GM18511 (cell line): ENCODE measurements around the gene CHRNA3.

ENCODE experiments used
- ATAC-seq: cut with Tn5 transposase; IDR thresholded peaks from one replicate; pipeline ENCODE4 v1.9.1; 2021; ENCODE audit warnings: mild to moderate bottlenecking, moderate library complexity; ENCODE audit not compliant: unreplicated experiment

The CHRNA3 gene

GRCh38 chr15:78620527-78621421, at the start of gene CHRNA3:
TSS of gene CHRNA3 (minus strand) at chr15:78620996. CDS start at chr15:78620794, 202 bp downstream.
- ATAC-seq = no peak

GRCh38 chr15:78668987-78669386, 48.2 kb upstream of the CHRNA3 start:
- ATAC-seq = no peak

GRCh38 chr15:78667578-78668236, 46.9 kb upstream of the CHRNA3 start:
- no peak for ATAC-seq

GRCh38 chr15:78666010-78666409, 45.2 kb upstream of the CHRNA3 start:
- ATAC-seq = no peak

GRCh38 chr15:78663703-78664102, 42.9 kb upstream of the CHRNA3 start:
- no peak for ATAC-seq

- no peak for ATAC-seq
Observed at GRCh38 chr15:78662028-78662427, 41.2 kb upstream of the CHRNA3 start.

- no peak for ATAC-seq
Observed at GRCh38 chr15:78661001-78661400, 40.2 kb upstream of the CHRNA3 start.

GRCh38 chr15:78660584-78660983, 39.8 kb upstream of the CHRNA3 start:
- ATAC-seq = no peak

GRCh38 chr15:78658823-78659222, 38.0 kb upstream of the CHRNA3 start:
- no peak for ATAC-seq

GRCh38 chr15:78654272-78654671, 33.5 kb upstream of the CHRNA3 start:
- ATAC-seq = no peak

GRCh38 chr15:78651930-78652615, 31.3 kb upstream of the CHRNA3 start:
- no peak for ATAC-seq

- no peak for ATAC-seq
Observed at GRCh38 chr15:78651007-78651406, 30.2 kb upstream of the CHRNA3 start.

GRCh38 chr15:78650022-78650421, 29.2 kb upstream of the CHRNA3 start:
- ATAC-seq = no peak

- ATAC-seq = no peak
Observed at GRCh38 chr15:78645009-78645408, 24.2 kb upstream of the CHRNA3 start.

GRCh38 chr15:78642331-78642730, 21.5 kb upstream of the CHRNA3 start:
- ATAC-seq = no peak

- ATAC-seq = no peak
Observed at GRCh38 chr15:78641749-78642275, 21.0 kb upstream of the CHRNA3 start.

- ATAC-seq = no peak
Observed at GRCh38 chr15:78641102-78641748, 20.4 kb upstream of the CHRNA3 start, which contains the start of gene CHRNB4. TSS of gene CHRNB4 (minus strand) at chr15:78641210. CDS start at chr15:78641133, 77 bp downstream.

- ATAC-seq = no peak
Observed at GRCh38 chr15:78640527-78641101, 19.8 kb upstream of the CHRNA3 start.

- no peak for ATAC-seq
Observed at GRCh38 chr15:78638658-78639314, 18.0 kb upstream of the CHRNA3 start.
